HG02938 (cell line): Measurements from ENCODE around the gene BCDIN3D.
"Not testable (repeated sequence)": the region's sequence is repeated elsewhere in the genome, so short reads cannot be mapped to it uniquely, and the experiment has no call there.

Experiments used
- ATAC-seq: cut with Tn5 transposase; IDR thresholded peaks from one replicate; pipeline ENCODE4 v1.9.1; 2021; ENCODE audit warnings: mild to moderate bottlenecking, moderate library complexity; ENCODE audit not compliant: unreplicated experiment

The BCDIN3D gene

GRCh38 chr12:49877066-49877465 lies 34.2 kb upstream of the BCDIN3D start:
- no peak for ATAC-seq

- no peak for ATAC-seq
These were observed 33.2 kb upstream of the BCDIN3D start for GRCh38 chr12:49876070-49876469.

- no peak for ATAC-seq
These were observed 32.3 kb upstream of the BCDIN3D start for GRCh38 chr12:49875115-49875720.

GRCh38 chr12:49874142-49874897 lies 31.4 kb upstream of the BCDIN3D start:
- no peak for ATAC-seq

GRCh38 chr12:49873361-49873934 lies 30.5 kb upstream of the BCDIN3D start:
- no peak for ATAC-seq

- ATAC-seq: no peak
These were observed 29.9 kb upstream of the BCDIN3D start for GRCh38 chr12:49872781-49873181.

GRCh38 chr12:49872381-49872780 lies 29.5 kb upstream of the BCDIN3D start:
- ATAC-seq: no peak

- ATAC-seq: not testable (repeated sequence)
These were observed 28.9 kb upstream of the BCDIN3D start for GRCh38 chr12:49871811-49872251.

- ATAC-seq: no peak
These were observed 28.3 kb upstream of the BCDIN3D start for GRCh38 chr12:49871263-49871561.

GRCh38 chr12:49870501-49871262 lies 27.8 kb upstream of the BCDIN3D start:
- no peak for ATAC-seq

- no peak for ATAC-seq
These were observed 27.1 kb upstream of the BCDIN3D start for GRCh38 chr12:49869816-49870500.

- ATAC-seq: no peak
These were observed 26.3 kb upstream of the BCDIN3D start for GRCh38 chr12:49868952-49869815.

GRCh38 chr12:49868449-49868848 lies 25.5 kb upstream of the BCDIN3D start:
- no peak for ATAC-seq

GRCh38 chr12:49867570-49868341 lies 24.9 kb upstream of the BCDIN3D start:
- ATAC-seq: no peak

- ATAC-seq: no peak
These were observed 24.1 kb upstream of the BCDIN3D start for GRCh38 chr12:49866859-49867569.

- ATAC-seq: no peak
These were observed 22.9 kb upstream of the BCDIN3D start for GRCh38 chr12:49865782-49866135.

- no peak for ATAC-seq
These were observed 22.3 kb upstream of the BCDIN3D start for GRCh38 chr12:49865109-49865781.

- no peak for ATAC-seq
These were observed 21.8 kb upstream of the BCDIN3D start for GRCh38 chr12:49864798-49865090.
